Gastrocnemius medialis (tissue), 4 donors: ENCODE measurements around the gene TP73.

Experiments
- POLR2A ChIP-seq, 2 donors: fragments of 450-650 bp; IDR thresholded peaks; one replicate each; pipeline ENCODE4 v1.6.1; 2017; ENCODE audit warnings: antibody characterized with exemption in 2 of 2, mild to moderate bottlenecking in 2 of 2, moderate library complexity in 2 of 2
- TF ChIP-seq, protein P1 (sequence below), 5 experiments: fragments of 450-650 bp in 3 of 5; fragments of 200-600 bp in 2 of 5; sonication (generic) in 2 of 5; IDR thresholded peaks in 4 of 5; conservative IDR thresholded peaks in 1 of 5; 1 replicate in 4 of 5; 2 replicates in 1 of 5; pipeline ENCODE4 v1.5.1; 2016 to 2019; ENCODE audit warnings: antibody characterized with exemption in 5 of 5, mild to moderate bottlenecking in 3 of 5, moderate library complexity in 3 of 5

DNA sequence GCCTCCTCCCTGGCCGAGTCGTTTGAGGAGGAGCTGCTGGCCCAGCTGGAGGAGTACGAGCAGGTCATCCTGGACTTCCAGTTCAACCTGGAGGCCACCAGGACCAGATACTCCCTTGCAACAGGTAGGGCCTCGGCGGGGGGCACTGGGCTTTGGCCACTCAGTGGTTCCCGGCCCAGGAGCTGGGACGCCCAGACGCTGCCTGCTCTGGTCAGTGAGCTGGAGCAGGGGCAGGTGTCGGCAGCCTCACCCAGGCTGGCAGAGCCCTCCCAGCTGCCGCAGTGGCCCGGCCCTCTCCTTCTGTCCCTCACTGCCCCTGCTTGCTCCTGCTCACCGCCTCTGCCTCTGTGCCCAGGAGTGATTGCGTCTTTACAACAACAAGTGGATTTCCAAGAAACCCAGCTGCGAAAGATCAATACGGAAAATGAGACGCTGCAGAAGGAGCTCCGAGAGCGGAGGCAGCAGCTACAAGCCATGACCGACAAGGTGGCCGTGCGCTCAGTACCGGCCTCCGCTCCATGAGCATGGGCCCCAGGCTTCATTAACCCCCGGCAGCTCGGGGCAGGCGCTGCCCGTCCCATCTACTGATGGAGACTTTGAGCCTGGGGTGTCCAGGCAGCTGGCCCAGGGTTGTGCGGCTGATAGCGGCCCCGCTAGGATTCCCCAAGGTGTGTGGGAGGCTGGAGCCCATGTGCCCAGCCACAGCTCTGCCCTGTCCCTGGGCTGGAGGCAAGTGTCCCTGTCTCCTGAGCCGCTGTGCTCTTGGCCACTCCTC lies 111.2 kb downstream of the TP73 start:
- TF ChIP-seq, protein P1, sequence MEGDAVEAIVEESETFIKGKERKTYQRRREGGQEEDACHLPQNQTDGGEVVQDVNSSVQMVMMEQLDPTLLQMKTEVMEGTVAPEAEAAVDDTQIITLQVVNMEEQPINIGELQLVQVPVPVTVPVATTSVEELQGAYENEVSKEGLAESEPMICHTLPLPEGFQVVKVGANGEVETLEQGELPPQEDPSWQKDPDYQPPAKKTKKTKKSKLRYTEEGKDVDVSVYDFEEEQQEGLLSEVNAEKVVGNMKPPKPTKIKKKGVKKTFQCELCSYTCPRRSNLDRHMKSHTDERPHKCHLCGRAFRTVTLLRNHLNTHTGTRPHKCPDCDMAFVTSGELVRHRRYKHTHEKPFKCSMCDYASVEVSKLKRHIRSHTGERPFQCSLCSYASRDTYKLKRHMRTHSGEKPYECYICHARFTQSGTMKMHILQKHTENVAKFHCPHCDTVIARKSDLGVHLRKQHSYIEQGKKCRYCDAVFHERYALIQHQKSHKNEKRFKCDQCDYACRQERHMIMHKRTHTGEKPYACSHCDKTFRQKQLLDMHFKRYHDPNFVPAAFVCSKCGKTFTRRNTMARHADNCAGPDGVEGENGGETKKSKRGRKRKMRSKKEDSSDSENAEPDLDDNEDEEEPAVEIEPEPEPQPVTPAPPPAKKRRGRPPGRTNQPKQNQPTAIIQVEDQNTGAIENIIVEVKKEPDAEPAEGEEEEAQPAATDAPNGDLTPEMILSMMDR (IDR thresholded peaks at IDR 0.05 in 4 of 5, conservative IDR thresholded peaks at IDR 0.05 in 1 of 5), result no peak
- no peak for TF ChIP-seq POLR2A (IDR thresholded peaks at IDR 0.05)
